NOMO-1 (cell line): ENCODE results near the gene FAM110A.
"Not testable (repeated sequence)": the region's sequence is repeated elsewhere in the genome, so short reads cannot be mapped to it uniquely, and the experiment has no call there.

Source experiments
- DNase-seq, 2 experiments: peaks; one replicate each; lab custom pipeline; 2025; ENCODE audit not compliant: unreplicated experiment in 2 of 2; lab: John Stamatoyannopoulos, UW

Gene FAM110A

GRCh38 chr20:841568-842546 is 8.3 kb downstream of the FAM110A start:
- DNase-seq, result no peak

GRCh38 chr20:842547-842940 is 9.0 kb downstream of the FAM110A start:
- no peak for DNase-seq

- DNase-seq, result no peak
Measured at GRCh38 chr20:843912-844311, 10.4 kb downstream of the FAM110A start.

- peak; percentile 81 to 86 for DNase-seq
Measured at GRCh38 chr20:844473-845225, 11.1 kb downstream of the FAM110A start.

- DNase-seq, result peak in 1 of 2 experiments; percentile 26
Measured at GRCh38 chr20:845226-845868, 11.8 kb downstream of the FAM110A start.

GRCh38 chr20:845941-846893 is 12.7 kb downstream of the FAM110A start:
- DNase-seq, result peak; percentile 46 to 62

GRCh38 chr20:846894-847278 is 13.4 kb downstream of the FAM110A start:
- DNase-seq, result peak; percentile 86 to 92

GRCh38 chr20:848193-848592 is 14.7 kb downstream of the FAM110A start:
- no peak for DNase-seq

GRCh38 chr20:848731-849130 is 15.2 kb downstream of the FAM110A start:
- DNase-seq, result not testable (repeated sequence)

GRCh38 chr20:853406-853996 is 20.0 kb downstream of the FAM110A start:
- no peak for DNase-seq

- DNase-seq, result no peak
Measured at GRCh38 chr20:854601-855000, 21.1 kb downstream of the FAM110A start.

GRCh38 chr20:855466-856360 is 22.2 kb downstream of the FAM110A start:
- no peak for DNase-seq

GRCh38 chr20:856361-856775 is 22.9 kb downstream of the FAM110A start:
- DNase-seq, result no peak

GRCh38 chr20:858011-858410 is 24.5 kb downstream of the FAM110A start:
- no peak for DNase-seq

- DNase-seq, result peak in 1 of 2 experiments; percentile 4
Measured at GRCh38 chr20:859751-860231, 26.3 kb downstream of the FAM110A start.

GRCh38 chr20:860891-861290 is 27.4 kb downstream of the FAM110A start:
- DNase-seq, result no peak

GRCh38 chr20:865440-865839 is 31.9 kb downstream of the FAM110A start:
- DNase-seq, result no peak

GRCh38 chr20:868279-868678 is 34.8 kb downstream of the FAM110A start:
- DNase-seq, result no peak

- no peak for DNase-seq
Measured at GRCh38 chr20:869606-870005, 36.1 kb downstream of the FAM110A start.
